HCEC 1CT (cell line): ENCODE results near the gene DISC1.
"Not testable (repeated sequence)": the region's sequence is repeated elsewhere in the genome, so short reads cannot be mapped to it uniquely, and the experiment has no call there.

Experiments used
- DNase-seq: peaks from one replicate; pipeline ENCODE4 v3.0.0-alpha.2; 2017

DISC1 gene

DNA sequence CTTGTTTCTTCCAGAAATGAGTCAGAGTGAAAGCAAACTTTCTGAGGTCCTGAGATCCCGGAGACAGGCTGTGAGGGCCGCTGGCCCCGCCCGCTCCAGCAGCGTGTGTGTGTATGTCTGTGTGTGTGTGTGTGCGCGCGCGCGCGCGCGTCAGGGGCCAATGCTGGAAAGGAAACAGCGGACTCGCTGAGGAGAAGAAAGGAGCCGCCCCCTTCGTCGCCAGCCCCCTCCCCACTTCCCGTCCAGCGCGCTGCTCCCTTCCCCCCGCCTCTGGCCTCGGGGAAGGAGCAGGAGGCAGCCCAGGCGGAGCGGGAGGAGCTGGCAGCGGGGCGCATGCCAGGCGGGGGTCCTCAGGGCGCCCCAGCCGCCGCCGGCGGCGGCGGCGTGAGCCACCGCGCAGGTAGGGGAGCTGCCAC, at the start of gene DISC1:
DISC1 (plus strand) TSS at position 256 of the 416 bp plus-strand sequence; CDS start at position 334, 78 bp downstream.
- DNase-seq = peak; percentile 88

GRCh38 chr1:231576804-231577718, 49.5 kb upstream of the DISC1 start:
- no peak for DNase-seq

- no peak for DNase-seq
Observed at GRCh38 chr1:231580874-231581273, 45.7 kb upstream of the DISC1 start.

- DNase-seq = no peak
Observed at GRCh38 chr1:231581859-231582258, 44.7 kb upstream of the DISC1 start.

DNA sequence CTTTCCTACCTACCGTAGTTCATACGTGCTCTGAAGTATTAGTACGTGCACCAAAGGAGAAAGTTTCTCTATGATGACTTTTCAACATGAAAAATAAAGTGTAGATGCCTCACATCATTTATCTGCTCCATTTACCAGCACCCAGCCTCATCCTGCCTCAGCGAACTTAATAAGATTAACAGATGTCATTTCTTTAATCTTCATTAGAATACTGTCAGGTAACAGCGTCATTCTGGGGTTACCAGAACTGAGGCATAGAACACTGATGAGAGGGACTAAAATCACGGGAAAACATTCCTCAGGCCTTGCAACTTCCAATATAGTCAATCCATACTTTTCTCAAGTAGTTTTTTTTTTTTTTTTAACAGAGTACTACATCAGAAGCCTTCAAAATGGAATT, 43.2 kb upstream of the DISC1 start:
- no peak for DNase-seq

GRCh38 chr1:231584117-231584516, 42.5 kb upstream of the DISC1 start:
- DNase-seq = peak; percentile 74

DNA sequence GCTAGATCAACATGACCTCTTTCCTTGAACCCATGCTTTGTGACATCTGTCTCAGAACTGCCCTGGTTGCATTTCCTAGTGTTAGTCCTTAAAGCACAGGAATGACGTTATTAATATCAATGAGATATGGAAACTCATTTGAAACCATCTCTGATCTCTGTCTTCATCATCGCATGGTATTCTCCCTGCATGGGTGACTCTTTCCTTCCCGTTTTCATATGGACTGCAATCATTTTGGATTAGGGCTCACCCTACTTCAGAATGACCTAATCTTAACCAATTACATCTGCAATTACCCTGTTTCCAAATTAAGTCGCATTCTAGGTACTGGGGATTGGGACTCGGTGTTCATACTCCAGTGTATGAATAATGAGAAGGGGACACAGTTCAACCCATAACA, 41.7 kb upstream of the DISC1 start:
- no peak for DNase-seq

DNA sequence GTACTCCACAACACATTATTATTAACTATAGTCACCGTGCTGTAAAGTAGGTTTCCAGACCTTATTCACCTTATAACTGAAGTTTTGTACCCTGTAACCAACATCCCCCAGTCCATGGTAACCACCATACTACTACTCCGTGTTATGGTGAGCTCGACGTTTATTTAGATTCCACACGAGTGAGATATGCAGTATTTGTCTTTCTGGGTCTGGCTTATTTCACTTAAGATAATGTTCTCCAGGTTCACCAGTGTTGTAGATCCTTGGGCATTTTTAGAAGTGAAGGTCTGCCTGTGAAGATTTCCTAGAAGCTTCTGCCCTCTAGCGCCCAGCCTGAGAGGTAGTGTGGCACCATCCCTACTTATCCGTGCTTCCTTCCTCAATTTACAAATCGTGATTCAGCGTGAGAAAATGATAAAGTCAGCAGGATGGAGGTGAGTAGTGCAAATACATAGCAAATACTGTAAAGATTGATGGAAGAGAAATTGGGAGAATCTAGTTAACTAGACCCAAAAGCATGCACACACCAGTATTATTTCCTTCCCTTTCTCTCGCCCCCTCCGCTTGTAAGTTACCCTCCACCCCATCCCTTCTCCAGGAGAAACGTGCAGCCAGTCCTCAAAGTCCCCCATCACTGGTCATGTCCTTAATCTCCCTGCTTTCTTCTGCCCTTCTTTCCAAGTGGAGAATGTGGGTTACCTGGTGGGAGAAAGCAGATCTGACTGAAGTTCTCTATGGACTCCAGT, 36.0 kb upstream of the DISC1 start:
- DNase-seq = peak; percentile 68

DNA sequence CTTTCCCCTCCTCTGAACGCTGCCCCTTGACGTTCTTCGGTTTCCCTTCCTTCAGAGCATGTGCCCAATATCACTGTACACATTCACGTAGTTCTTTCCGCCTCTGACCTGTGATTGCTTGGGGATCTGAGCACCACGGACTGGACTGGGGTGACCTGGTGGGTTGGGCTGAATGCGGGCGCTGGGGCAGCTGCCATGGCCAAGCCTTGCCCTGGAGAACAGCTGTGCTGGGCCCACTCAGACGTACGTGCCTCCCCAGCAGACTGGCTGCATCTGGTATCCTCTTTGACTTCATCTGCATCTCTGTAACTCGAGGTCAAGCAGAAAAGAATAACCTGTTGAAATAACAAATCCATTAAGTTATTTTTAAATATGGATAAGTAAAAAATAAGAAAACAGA, 35.1 kb upstream of the DISC1 start:
- DNase-seq = no peak

- no peak for DNase-seq
Observed at GRCh38 chr1:231592809-231593208, 33.8 kb upstream of the DISC1 start.

DNA sequence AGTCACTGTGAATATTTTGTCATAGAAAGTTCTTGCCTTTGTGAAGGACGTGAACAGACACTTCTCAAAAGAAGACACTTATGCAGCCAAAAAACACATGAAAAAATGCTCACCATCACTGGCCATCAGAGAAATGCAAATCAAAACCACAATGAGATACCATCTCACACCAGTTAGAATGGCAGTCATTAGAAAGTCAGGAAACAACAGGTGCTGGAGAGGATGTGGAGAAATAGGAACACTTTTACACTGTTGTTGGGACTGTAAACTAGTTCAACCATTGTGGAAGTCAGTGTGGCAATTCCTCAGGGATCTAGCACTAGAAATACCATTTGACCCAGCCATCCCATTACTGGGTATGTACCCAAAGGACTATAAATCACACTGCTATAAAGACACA, 33.3 kb upstream of the DISC1 start:
- DNase-seq = not testable (repeated sequence)

GRCh38 chr1:231594123-231594522, 32.5 kb upstream of the DISC1 start:
- no peak for DNase-seq

- no peak for DNase-seq
Observed at GRCh38 chr1:231594749-231595148, 31.8 kb upstream of the DISC1 start.

DNA sequence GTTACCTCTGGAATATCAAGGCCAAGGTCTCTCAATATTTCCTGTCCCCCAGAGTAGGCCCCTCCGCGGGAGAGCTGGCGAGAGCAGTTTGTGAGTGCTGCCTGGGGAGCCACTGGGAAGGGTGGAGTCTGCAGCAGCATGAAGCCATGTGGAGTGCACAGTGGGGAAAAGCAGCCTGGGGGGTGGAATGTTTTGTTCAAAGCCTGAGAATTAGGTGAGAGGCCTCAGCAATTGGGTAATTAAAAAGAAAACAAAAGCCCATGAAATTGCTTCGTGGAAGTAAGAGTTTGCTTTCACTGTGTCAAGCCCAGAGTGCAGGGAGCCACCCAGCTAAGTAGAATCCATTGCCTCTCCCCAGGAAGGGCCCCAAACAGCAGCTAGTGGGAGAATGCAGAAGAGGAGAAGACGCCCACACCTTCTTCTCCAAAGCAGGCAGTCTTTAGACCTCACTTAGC, 30.2 kb upstream of the DISC1 start:
- no peak for DNase-seq

GRCh38 chr1:231597971-231598370, 28.6 kb upstream of the DISC1 start:
- DNase-seq = no peak

DNA sequence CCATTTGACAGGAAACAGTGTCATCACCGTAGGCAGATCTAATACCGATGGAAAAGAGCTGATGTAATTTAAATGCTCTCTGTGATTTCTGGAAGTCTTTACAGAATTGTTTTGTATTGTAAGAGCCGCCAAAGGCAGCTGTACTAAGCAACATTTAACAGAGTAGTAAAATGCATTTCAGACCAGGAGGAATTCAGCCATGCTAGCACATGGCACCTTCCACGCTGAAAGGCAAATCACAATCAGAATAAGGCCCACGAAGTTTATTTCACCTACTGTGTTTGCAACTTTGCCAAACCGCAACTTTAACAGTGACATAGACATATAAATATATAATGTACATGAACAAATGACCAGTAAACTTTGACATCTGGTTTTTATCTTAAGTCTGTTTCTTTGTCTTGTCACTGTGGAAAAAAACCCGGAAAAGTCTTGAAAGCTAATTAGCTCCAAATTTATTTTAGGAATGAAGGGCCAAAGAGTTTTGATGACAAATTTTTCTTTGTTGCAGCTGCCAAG, 26.1 kb upstream of the DISC1 start:
- DNase-seq = no peak

DNA sequence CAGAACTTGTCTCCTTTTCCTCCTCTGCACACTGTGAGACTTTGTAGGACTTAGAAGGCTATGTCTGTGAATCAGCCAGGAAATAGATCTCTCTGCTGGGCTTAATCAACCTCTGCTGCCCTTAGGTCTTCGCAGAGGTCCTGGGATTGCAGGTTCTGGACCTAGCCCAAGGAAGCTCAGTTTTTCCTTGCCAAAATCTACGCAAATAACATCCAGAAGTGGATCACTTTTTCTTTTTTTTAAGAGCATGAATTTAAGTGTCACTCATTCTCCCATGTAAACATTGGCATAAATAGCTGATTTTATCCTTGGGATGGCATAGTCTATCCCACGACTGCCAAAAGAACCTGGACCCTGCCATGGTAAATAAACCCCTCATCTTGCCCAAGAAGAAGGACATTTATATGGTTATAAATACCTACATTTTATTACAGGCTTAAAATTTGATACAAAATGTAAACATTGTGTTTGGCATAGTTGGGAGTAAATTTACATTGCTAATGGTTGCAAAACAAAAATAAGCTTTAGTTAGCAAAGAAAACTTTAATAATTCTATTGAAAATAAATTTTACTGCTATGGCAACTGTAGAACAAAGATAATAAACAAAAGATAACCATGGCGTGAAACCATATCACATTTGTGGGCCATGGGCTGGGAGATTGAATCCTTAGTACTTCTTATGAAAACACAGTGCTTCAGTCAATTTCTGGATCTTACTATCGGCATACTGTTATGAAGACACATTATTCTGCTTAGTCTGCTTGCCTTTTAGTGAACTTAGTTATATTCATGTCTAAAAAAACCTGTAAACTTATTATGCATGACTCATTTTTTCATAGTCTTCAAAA, 24.5 kb upstream of the DISC1 start:
- DNase-seq = no peak

DNA sequence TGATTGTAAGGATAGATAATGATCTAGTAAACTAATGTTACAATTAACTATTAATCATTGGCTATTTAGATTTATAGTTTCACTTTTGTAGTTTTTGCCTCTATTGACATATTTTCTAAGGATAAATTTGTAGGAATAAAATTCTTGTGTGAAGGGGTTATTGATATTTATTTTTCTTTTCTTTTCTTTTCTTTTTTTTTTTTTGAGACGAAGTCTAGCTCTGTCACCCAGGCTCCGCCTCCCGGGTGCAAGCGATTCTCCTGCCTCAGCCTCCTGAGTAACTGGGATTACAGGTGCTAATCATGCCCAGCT, 24.0 kb upstream of the DISC1 start:
- no peak for DNase-seq

DNA sequence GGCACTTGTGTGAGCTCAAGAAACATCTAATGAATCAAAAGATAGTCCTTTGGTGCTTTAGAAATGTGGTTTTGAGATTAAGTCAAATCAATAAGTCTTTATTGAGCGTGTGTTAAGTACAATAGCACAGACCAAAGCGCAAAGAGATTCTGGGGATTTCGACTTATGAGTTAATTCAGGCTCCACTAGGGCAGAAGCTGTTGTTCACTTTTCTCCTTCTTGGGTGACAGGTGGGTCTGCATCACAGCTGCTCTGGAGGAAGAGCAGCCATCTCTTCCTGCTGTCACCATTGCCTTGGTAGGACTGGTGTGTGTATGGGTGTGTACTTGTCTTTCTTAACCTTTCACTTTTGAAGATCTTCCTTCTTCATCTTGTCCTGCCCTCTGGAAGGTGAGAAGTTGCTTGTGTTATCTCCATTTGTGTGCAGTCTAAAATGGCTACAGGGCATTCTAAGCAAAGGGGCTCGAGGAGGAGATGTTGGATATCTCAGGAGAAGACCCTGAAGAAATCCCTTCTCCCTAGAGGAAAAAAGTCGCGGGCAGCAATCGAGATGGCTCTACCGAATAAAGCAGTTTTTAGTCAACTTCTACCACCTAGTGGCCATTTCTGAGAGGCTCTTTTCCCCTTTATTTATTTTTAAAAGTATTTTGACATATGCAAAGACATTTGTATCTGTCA, 22.9 kb upstream of the DISC1 start:
- DNase-seq = peak; percentile 60

- no peak for DNase-seq
Observed at GRCh38 chr1:231604276-231604621, 22.3 kb upstream of the DISC1 start.

DNA sequence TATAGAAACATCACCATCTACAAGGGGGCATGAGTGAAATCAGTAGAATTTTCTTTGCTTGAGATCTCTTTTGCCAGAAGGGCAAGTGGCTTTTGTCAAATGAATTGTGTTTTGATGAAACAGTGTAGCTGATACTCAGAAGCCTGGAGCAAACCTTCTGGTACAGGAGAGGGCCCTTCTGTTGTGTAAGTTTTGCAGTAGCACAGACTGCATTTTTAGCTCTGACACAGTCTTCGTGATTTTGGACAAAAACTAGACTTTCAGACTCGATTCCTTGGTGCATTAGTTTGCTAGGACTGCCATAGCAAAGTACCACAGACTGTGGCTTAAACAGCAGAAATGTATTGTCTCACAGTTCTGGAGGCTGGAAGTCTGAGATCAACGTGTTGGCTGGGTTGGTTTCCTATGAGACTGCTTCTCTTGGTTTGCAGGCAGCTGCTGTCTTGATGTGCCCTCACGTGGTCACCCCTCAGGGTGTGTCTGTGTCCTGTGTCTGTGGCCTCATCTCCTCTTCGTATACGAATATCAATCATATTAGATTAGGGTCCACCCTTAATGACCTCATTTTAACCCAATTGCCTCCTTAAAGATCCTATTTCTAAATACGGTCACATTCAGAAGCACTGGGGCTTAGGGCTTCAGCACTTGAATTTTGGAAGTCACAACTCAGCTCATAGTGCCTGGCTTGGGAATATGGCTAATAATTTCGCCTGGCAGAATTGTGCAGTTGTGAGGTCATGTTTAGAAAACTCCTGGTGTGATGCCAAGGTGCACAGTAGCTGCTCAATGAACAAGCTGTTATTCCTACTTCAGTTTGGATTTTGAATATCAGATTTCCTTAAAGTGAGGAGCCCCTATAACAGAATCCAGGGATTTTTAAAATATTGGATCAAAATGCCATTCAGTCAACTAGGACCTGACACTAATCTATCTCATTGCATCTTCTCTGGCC, 21.2 kb upstream of the DISC1 start:
- no peak for DNase-seq
